Measurements from ENCODE around the gene TMEM236. TPM values are rescaled to one million over a fixed set of nuclear protein-coding genes. Genes with fewer than 3 reads are reported as not detected.

TMEM236 gene
- 1 to 10 TPM; 1.7 to 4.1 (median 3.0) TPM for total RNA-seq

- ATAC-seq (ENCODE audit: low FRiP score) = no peak
- TF ChIP-seq CTCF (IDR thresholded peaks at IDR 0.05) = no peak
Measured at GRCh38 chr10:17751781-17752445, at the start of gene TMEM236. TSS of gene TMEM236 (plus strand) at chr10:17752201. CDS start at chr10:17752296, 95 bp downstream.

GRCh38 chr10:17703706-17704105, 48.3 kb upstream of the TMEM236 start:
- no peak for TF ChIP-seq CTCF (IDR thresholded peaks at IDR 0.05)
- ATAC-seq (ENCODE audit: low FRiP score) = no peak

More at GRCh38 chr10:17751781-17752445, at the start of gene TMEM236:
- no peak for DNase-seq (ENCODE audit: low spot score)

GRCh38 chr10:17708821-17709220, 43.2 kb upstream of the TMEM236 start:
- ATAC-seq (ENCODE audit: low FRiP score) (no peak), DNase-seq (ENCODE audit: low spot score) (no peak)
- TF ChIP-seq CTCF (IDR thresholded peaks at IDR 0.05) = no peak

More at GRCh38 chr10:17703706-17704105, 48.3 kb upstream of the TMEM236 start:
- no peak for DNase-seq (ENCODE audit: low spot score)

GRCh38 chr10:17709492-17709891, 42.5 kb upstream of the TMEM236 start:
- TF ChIP-seq CTCF (IDR thresholded peaks at IDR 0.05) = no peak
- no peak for ATAC-seq (ENCODE audit: low FRiP score)

GRCh38 chr10:17710181-17710580, 41.8 kb upstream of the TMEM236 start:
- DNase-seq (ENCODE audit: low spot score) = no peak
- no peak for TF ChIP-seq CTCF (IDR thresholded peaks at IDR 0.05)
- ATAC-seq (ENCODE audit: low FRiP score) = no peak

More at GRCh38 chr10:17709492-17709891, 42.5 kb upstream of the TMEM236 start:
- no peak for DNase-seq (ENCODE audit: low spot score)

- DNase-seq (ENCODE audit: low spot score) (no peak), ATAC-seq (ENCODE audit: low FRiP score) (no peak)
Measured at GRCh38 chr10:17712053-17712452, 39.9 kb upstream of the TMEM236 start.

More at GRCh38 chr10:17712053-17712452, 39.9 kb upstream of the TMEM236 start:
- TF ChIP-seq CTCF (IDR thresholded peaks at IDR 0.05) = no peak
